Epithelial cell of esophagus (primary cell): Measurements from ENCODE around the gene PRKG1.

ENCODE experiments used
- DNase-seq: peaks from one replicate; pipeline ENCODE4 v3.0.0; 2010; ENCODE audit warnings: low read depth
- H3K4me3 ChIP-seq: 2 replicates; pipeline ENCODE4 v1.5.1; 2011; ENCODE audit warnings: mild to moderate bottlenecking, low read length, control low read depth
- CTCF ChIP-seq: IDR thresholded peaks from 2 replicates; pipeline ENCODE4 v1.5.1; 2011; ENCODE audit warnings: low read depth, mild to moderate bottlenecking, low read length, control low read depth, inconsistent platforms; ENCODE audit not compliant: insufficient read depth; ENCODE audit errors: missing control alignments

PRKG1 gene

GRCh38 chr10:51788273-51788672 is 714.0 kb downstream of the PRKG1 start:
- no peak for DNase-seq
- TF ChIP-seq CTCF, result no peak
- no peak overlapping the region for H3K4me3 ChIP-seq

- H3K4me3 ChIP-seq, result no peak overlapping the region
- TF ChIP-seq CTCF, result no peak
- DNase-seq, result no peak
Measured at GRCh38 chr10:51789118-51789517, 714.8 kb downstream of the PRKG1 start.

- no peak for TF ChIP-seq CTCF
- DNase-seq, result no peak
- H3K4me3 ChIP-seq, result no peak overlapping the region
Measured at GRCh38 chr10:51789903-51790302, 715.6 kb downstream of the PRKG1 start.

GRCh38 chr10:51792678-51793077 is 718.4 kb downstream of the PRKG1 start:
- no peak for DNase-seq
- TF ChIP-seq CTCF, result no peak
- no peak overlapping the region for H3K4me3 ChIP-seq

- no peak for DNase-seq
- no peak overlapping the region for H3K4me3 ChIP-seq
- no peak for TF ChIP-seq CTCF
Measured at GRCh38 chr10:51800121-51800520, 725.8 kb downstream of the PRKG1 start.

GRCh38 chr10:51800725-51801424 is 726.6 kb downstream of the PRKG1 start:
- TF ChIP-seq CTCF, result no peak
- DNase-seq, result no peak
- H3K4me3 ChIP-seq, result no peak overlapping the region

GRCh38 chr10:51802030-51802429 is 727.7 kb downstream of the PRKG1 start:
- TF ChIP-seq CTCF, result no peak
- no peak overlapping the region for H3K4me3 ChIP-seq
- DNase-seq, result no peak
